Heart right ventricle (tissue), 16 donors: ENCODE measurements around the gene CYB5R3. TPM values are rescaled to one million over a fixed set of nuclear protein-coding genes. Genes with fewer than 3 reads are reported as not detected.

Experiments
- ATAC-seq, 8 donors: fragments of 200-7000 bp; cut with Tn5 transposase; one replicate each; pipeline ENCODE4 v1.9.1; 2020; ENCODE audit warnings: mild to moderate bottlenecking in 8 of 8, moderate library complexity in 8 of 8, moderate number of reproducible peaks in 1 of 8
- DNase-seq, 2 donors: peaks; one replicate each; pipeline ENCODE4 v3.0.0-alpha.2; 2020
- H3K27ac ChIP-seq, 10 donors: fragments of 200-600 bp; sonication (generic) in 2 of 10; one replicate each; pipeline versions ENCODE4 v1.5.0 to v1.8.0; 2020 to 2022; ENCODE audit warnings: mild to moderate bottlenecking in 3 of 10
- H3K27me3 ChIP-seq, 7 donors: fragments of 200-600 bp; one replicate each; pipeline ENCODE4 v1.8.0; 2021 to 2022; ENCODE audit warnings: mild to moderate bottlenecking in 2 of 7
- H3K36me3 ChIP-seq, 9 donors: fragments of 200-600 bp; sonication (generic) in 1 of 9; one replicate each; pipeline versions ENCODE4 v1.5.0 to v1.8.0; 2020 to 2022; ENCODE audit warnings: mild to moderate bottlenecking in 2 of 9
- H3K4me1 ChIP-seq, 9 donors: fragments of 200-600 bp; sonication (generic) in 1 of 9; one replicate each; pipeline versions ENCODE4 v1.5.0 to v1.8.0; 2020 to 2022; ENCODE audit warnings: mild to moderate bottlenecking in 4 of 9
- H3K4me3 ChIP-seq, 10 donors: fragments of 200-600 bp; sonication (generic) in 2 of 10; one replicate each; pipeline versions ENCODE4 v1.5.0 to v1.8.0; 2020 to 2022; ENCODE audit warnings: mild to moderate bottlenecking in 7 of 10, moderate library complexity in 2 of 10
- H3K9me3 ChIP-seq, 11 donors: fragments of 200-600 bp in 10 of 11; sonication (generic) in 2 of 11; one replicate each; pipeline versions ENCODE4 v1.5.0 to v1.8.0; 2013 to 2022; ENCODE audit warnings: mild to moderate bottlenecking in 2 of 11, control low read depth in 1 of 11, moderate library complexity in 1 of 11
- WGBS, 2 donors: extraction: QIAGEN DNeasy Blood & Tissue Kit; methylation state at CpG; one replicate each; pipeline ENCODE4 v1.1.7; 2013; ENCODE audit warnings: inconsistent platforms in 1 of 2; 5-methylcytosine and 5-hydroxymethylcytosine counted together
- intact Hi-C, 10 donors: fragments of 100-400 bp; cut with DNase I; formaldehyde crosslinking; loops; one replicate each; pipeline versions ENCODE4 v1.11.1 to v1.14.2; 2022
- polyA plus RNA-seq, 2 donors: library from polyadenylated mRNA; stranded (reverse); fragments of 200-250 nt; gene quantifications; one replicate each; pipeline ENCODE4 v1.2.3, GENCODE V29; 2013
- total RNA-seq, 10 donors: library from RNA; stranded (reverse); fragmentation: NEBNext Ultra II Directional in 3 of 10; extraction: Animal tissue kit (Norgen Biotek cat#: 25700) in 3 of 10; gene quantifications; one replicate each; pipeline versions ENCODE4 v1.2.1 to v1.2.4, GENCODE V29; 2021 to 2023
- TF ChIP-seq, protein P1 (sequence below), 9 donors: fragments of 200-600 bp; sonication (generic) in 2 of 9; IDR thresholded peaks; one replicate each; pipeline versions ENCODE4 v1.5.0 to v1.8.0; 2021 to 2022; ENCODE audit warnings: antibody characterized with exemption in 9 of 9, mild to moderate bottlenecking in 5 of 9, moderate library complexity in 1 of 9
- donor health status: Arrhythmogenic right ventricular cardiomyopathy.
- donor health status: ischemic (EF 13 %, LVEDD 7.1; RV severe dilation, severe dysfunction).
- donor health status: healthy with polysubstance abuse.
- donor health status: DM: no; HTN: yes; CAD: no.
- donor health status: DM: no; HTN: no; CAD: no.
- donor health status: ischemic (EF 25% LVEDD 6.9; RV normal size, moderate dysfunction).
- donor health status: ischemic (EF 25% LVEDD 5.7; RV mildly dilated, moderate dysfunction).
- donor health status: healthy.
- donor health status: DM: yes; HTN: yes; CAD: no.
- donor health status: Ischemic cardiomyopathy.
- donor health status: ischemic (EF 35%, LVEDD 5.7; RV mildly dilated, moderate dysfunction).
- donor health status: nonischemic (EF 11% LVEDD 7.7; RV severe dilation, severe dysfunction).
- donor health status: DM: yes; HTN: yes; CAD: no.
- donor health status: PGD.
- donor health status: ischemic (EF 29% LVEDD 5.4; RV normal size, mild dysfunction).
- donor health status: nonischemic (EF 23%, LVEDD 6.1; RV moderate dilation, normal function).

Gene CYB5R3
- total and polyA plus RNA-seq, 12 donors = 91.9 to 633 (median 310) TPM

DNA sequence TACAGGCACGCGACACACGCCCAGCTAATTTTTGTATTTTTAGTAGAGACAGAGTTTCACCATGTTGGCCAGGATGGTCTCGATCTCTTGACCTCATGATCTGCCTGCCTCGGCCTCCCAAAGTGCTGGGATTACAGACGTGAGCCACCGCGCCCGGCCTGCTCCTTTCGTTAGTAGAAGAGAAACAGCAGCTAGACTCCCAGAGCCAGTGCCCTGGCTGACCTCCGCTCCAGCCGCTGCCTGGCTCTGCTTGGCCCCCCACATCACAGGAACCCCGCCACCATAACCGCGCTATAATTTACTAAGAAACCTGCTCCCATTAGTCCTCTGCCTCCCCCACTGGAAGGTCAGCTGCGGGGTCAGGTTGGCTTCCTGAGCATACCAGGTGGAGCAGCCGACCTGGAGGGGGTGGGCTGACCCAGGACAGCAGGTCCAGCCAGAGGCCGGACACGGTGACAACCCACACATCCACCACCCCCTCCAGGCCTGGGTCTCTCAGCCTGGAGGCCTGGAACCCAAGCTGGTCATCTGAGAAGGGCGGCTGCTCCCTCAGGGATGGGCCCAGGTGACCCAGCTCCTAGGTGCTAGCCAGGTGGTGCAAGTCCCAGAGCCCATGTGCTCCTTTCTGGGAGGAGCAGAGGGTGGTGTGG, 27.0 kb downstream of the CYB5R3 start:
- ATAC-seq (no peak), DNase-seq (no peak)
- Histone ChIP-seq H3K9me3 (no peaks in the 10 kb centered on the region), H3K27me3 (no peaks in the 10 kb centered on the region), H3K36me3 (peaks cover 4 to 76% (median 46%) of the 10 kb centered on the region in 9 donors), H3K27ac (peak overlapping the region in 4 of 10 donors; percentile 6 to 44 (median 38)), H3K4me3 (no peak overlapping the region), H3K4me1 (peaks cover 5 to 39% (median 23%) of the 10 kb centered on the region in 9 donors)
- intact Hi-C loops = loop anchor here in 4 of 10 donors (5.0 to 10.0 kb wide), 4 partner anchors 190 to 200 kb away; no protein-coding TSS in a partner anchor
- 90 to 91% methylated on average over 20 of the region's 20 CpGs for WGBS, 2 donors
- TF ChIP-seq, protein P1, sequence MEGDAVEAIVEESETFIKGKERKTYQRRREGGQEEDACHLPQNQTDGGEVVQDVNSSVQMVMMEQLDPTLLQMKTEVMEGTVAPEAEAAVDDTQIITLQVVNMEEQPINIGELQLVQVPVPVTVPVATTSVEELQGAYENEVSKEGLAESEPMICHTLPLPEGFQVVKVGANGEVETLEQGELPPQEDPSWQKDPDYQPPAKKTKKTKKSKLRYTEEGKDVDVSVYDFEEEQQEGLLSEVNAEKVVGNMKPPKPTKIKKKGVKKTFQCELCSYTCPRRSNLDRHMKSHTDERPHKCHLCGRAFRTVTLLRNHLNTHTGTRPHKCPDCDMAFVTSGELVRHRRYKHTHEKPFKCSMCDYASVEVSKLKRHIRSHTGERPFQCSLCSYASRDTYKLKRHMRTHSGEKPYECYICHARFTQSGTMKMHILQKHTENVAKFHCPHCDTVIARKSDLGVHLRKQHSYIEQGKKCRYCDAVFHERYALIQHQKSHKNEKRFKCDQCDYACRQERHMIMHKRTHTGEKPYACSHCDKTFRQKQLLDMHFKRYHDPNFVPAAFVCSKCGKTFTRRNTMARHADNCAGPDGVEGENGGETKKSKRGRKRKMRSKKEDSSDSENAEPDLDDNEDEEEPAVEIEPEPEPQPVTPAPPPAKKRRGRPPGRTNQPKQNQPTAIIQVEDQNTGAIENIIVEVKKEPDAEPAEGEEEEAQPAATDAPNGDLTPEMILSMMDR (IDR thresholded peaks at IDR 0.05) = no peak

DNA sequence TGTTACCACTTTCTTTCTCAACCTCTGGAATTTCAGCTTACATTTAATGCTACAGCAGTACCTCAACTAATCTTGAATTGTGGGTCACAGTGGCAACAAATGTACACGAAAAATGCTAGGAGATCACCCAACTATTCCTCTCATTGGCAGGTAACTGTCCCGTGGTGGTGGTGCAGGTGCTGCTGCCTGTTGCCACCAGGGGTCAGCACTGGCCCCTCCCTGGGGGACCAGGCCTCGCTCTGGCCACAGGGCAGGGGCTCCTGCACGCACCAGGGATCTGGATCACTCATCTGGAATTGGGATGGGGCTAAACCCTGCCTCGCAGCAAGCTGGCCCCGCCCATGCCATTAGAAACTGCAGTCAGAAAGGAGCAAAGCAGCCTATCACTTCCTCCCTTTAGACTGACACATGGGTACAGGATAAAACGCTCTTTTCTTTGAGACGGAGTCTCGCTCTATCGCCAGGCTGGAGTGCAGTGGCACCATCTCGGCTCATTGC, 27.6 kb downstream of the CYB5R3 start:
- DNase-seq (peak; percentile 69 to 78), ATAC-seq (peak; percentile 45 to 74 (median 70))
- 42 to 51% methylated on average over 11 of the region's 11 CpGs for WGBS, 2 donors
- Histone ChIP-seq H3K27me3 (no peaks in the 10 kb centered on the region), H3K9me3 (no peaks in the 10 kb centered on the region), H3K4me3 (no peak overlapping the region), H3K27ac (peak overlapping the region in 5 of 10 donors; percentile 3 to 44 (median 35)), H3K36me3 (peaks cover 0 to 69% (median 40%) of the 10 kb centered on the region in 9 donors), H3K4me1 (peaks cover 5 to 45% (median 23%) of the 10 kb centered on the region in 9 donors)
- intact Hi-C loops = loop anchor here in 5 of 10 donors (2.0 to 10.0 kb wide), 6 partner anchors 21 to 201 kb away; no protein-coding TSS in a partner anchor
- TF ChIP-seq, protein P1 (IDR thresholded peaks at IDR 0.05) = peak; percentile 81 to 96 (median 92)

DNA sequence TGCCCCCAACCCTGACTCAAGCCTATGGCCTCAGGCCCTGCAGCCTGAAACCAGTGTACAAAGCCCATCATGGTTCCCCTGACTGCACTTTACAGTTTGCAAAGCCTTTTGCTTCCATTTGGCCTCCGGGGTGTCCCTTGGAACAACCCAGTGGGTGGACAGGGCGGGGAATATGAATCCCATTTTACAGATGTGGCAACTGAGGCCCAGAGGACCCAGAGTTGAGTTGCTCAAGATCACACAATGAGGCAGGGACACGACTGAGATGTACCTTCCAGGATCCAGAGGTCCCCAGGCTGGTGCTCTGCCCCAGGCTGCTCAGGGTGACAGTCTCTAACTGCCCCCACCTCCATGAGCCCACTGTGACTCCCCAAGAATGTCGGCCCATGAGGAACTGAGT, 29.1 kb downstream of the CYB5R3 start:
- Histone ChIP-seq H3K9me3 (no peaks in the 10 kb centered on the region), H3K4me1 (peaks cover 5 to 59% (median 29%) of the 10 kb centered on the region in 9 donors), H3K27me3 (no peaks in the 10 kb centered on the region), H3K4me3 (no peak overlapping the region), H3K27ac (no peak overlapping the region), H3K36me3 (peaks cover 0 to 55% (median 27%) of the 10 kb centered on the region in 9 donors)
- no peak for ATAC-seq
- 91 to 98% methylated on average over 4 of the region's 4 CpGs for WGBS, 2 donors
- intact Hi-C loops = loop anchor here in 5 of 10 donors (2.0 to 10.0 kb wide), 6 partner anchors 23 to 202 kb away; no protein-coding TSS in a partner anchor
- TF ChIP-seq, protein P1 (IDR thresholded peaks at IDR 0.05) = no peak
- DNase-seq = no peak

DNA sequence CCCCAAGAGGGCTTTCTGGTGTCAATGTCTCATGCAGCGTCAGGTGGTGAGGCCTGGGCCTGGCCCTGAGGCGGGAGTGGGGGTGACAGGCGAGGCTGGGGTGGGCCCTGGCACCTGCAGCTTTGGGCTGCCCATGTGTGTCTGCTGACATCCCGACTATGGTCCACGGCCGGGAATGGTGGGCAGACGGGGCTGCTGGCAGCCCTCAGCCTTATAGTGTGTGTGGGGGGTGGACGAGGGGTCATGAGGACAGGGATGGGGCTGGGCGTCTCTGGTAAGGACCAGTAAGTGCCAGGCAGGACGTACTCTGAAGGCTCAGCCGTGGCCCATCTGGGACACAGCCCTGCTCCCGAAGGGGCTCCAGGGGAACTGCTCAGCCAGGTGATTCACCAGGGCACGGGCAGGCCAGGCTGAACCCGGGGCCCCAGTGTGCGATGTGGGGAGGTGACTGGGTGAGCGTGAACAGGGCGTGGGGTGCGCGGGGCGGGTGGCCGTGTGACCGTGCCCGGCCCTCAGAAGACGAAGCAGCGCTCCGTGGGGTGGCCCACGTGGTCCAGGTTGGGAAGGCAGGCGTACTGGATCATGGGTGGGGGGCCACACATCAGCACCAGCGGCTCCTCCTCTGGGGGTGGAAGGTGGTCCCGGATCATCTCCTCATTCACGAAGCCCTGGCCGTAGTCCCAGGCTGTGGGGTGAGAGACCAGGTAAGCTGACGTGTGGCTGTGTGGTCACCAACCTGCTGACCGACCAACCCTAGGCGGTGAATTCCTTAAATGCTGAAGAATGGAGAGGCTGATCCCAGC, 29.7 kb downstream of the CYB5R3 start:
- Histone ChIP-seq H3K27ac (peak overlapping the region in 1 of 10 donors; percentile 5), H3K27me3 (no peaks in the 10 kb centered on the region), H3K4me3 (no peak overlapping the region), H3K4me1 (peaks cover 5 to 54% (median 26%) of the 10 kb centered on the region in 9 donors), H3K36me3 (peaks cover 0 to 49% (median 22%) of the 10 kb centered on the region in 9 donors), H3K9me3 (no peaks in the 10 kb centered on the region)
- TF ChIP-seq, protein P1 (IDR thresholded peaks at IDR 0.05) = no peak
- DNase-seq = no peak
- intact Hi-C loops = loop anchor here in 6 of 10 donors (2.0 to 10.0 kb wide), 7 partner anchors 23 to 203 kb away; partner anchors contain the start of gene RRP7A (in 1 of the 6)
- ATAC-seq = no peak
- WGBS, 2 donors = 91 to 92% methylated on average over 29 to 35 of the region's 35 CpGs
